Astrocyte (in vitro differentiated cells and primary cell): ENCODE data around the gene GPATCH2L. TPM values are rescaled to one million over a fixed set of nuclear protein-coding genes. Genes with fewer than 3 reads are reported as not detected.

Experiments used
- DNase-seq: peaks from one replicate; pipeline ENCODE4 v3.0.0-alpha.2; 2010; ENCODE audit warnings: low read depth
- FAIRE-seq: peaks from 2 replicates; lab custom pipeline; 2011; peaks lifted over from hg19 to GRCh38; lab: Jason Lieb, UNC
- H2AFZ ChIP-seq: 2 replicates; pipeline ENCODE4 v1.6.0; 2012; ENCODE audit warnings: low read depth, low read length, inconsistent platforms
- H3K27ac ChIP-seq: 2 replicates; pipeline ENCODE4 v1.5.1; 2011; ENCODE audit warnings: low read depth, low read length, inconsistent platforms
- H3K27me3 ChIP-seq: 2 replicates; pipeline ENCODE4 v1.6.0; 2011; ENCODE audit warnings: low read length, inconsistent platforms; ENCODE audit not compliant: insufficient read depth
- H3K36me3 ChIP-seq: 2 replicates; pipeline ENCODE4 v1.5.1; 2011; ENCODE audit warnings: low read length, inconsistent platforms; ENCODE audit not compliant: insufficient read depth
- H3K4me1 ChIP-seq: 2 replicates; pipeline ENCODE4 v1.5.1; 2011; ENCODE audit warnings: low read length, inconsistent platforms; ENCODE audit not compliant: insufficient read depth
- H3K4me2 ChIP-seq: 2 replicates; pipeline ENCODE4 v1.6.0; 2012; ENCODE audit warnings: low read length, inconsistent platforms
- H3K4me3 ChIP-seq: 2 replicates; pipeline ENCODE4 v1.5.1; 2011; ENCODE audit warnings: low read depth, mild to moderate bottlenecking, low read length, inconsistent platforms; ENCODE audit not compliant: insufficient read depth
- H3K79me2 ChIP-seq: 2 replicates; pipeline ENCODE4 v1.6.0; 2012; ENCODE audit warnings: mild to moderate bottlenecking, low read length, inconsistent platforms; ENCODE audit not compliant: insufficient read depth
- H3K9ac ChIP-seq: 2 replicates; pipeline ENCODE4 v1.6.0; 2012; ENCODE audit warnings: mild to moderate bottlenecking, low read length, inconsistent platforms
- H3K9me3 ChIP-seq: 2 replicates; pipeline ENCODE4 v1.5.1; 2012; ENCODE audit warnings: low read depth, mild to moderate bottlenecking, low read length, inconsistent platforms; ENCODE audit not compliant: insufficient read depth
- H4K20me1 ChIP-seq: 2 replicates; pipeline ENCODE4 v1.6.0; 2012; ENCODE audit warnings: low read length, inconsistent platforms; ENCODE audit not compliant: insufficient read depth
- H3K27ac Mint-ChIP-seq: one replicate; pipeline ENCODE4 v1.8.0; 2021; ENCODE audit warnings: mild to moderate bottlenecking, mixed read lengths; ENCODE audit not compliant: unreplicated experiment
- H3K27me3 Mint-ChIP-seq: one replicate; pipeline ENCODE4 v1.8.0; 2021; ENCODE audit warnings: low read depth, mixed read lengths; ENCODE audit not compliant: unreplicated experiment
- H3K36me3 Mint-ChIP-seq: one replicate; pipeline ENCODE4 v1.8.0; 2021; ENCODE audit warnings: low read depth, mixed read lengths; ENCODE audit not compliant: unreplicated experiment
- H3K4me1 Mint-ChIP-seq: one replicate; pipeline ENCODE4 v1.8.0; 2021; ENCODE audit warnings: low read depth, mixed read lengths; ENCODE audit not compliant: unreplicated experiment
- H3K4me3 Mint-ChIP-seq: one replicate; pipeline ENCODE4 v1.8.0; 2021; ENCODE audit warnings: mild to moderate bottlenecking, moderate library complexity, mixed read lengths; ENCODE audit not compliant: unreplicated experiment
- H3K9me3 Mint-ChIP-seq: one replicate; pipeline ENCODE4 v1.8.0; 2021; ENCODE audit warnings: mild to moderate bottlenecking, mixed read lengths; ENCODE audit not compliant: unreplicated experiment
- CTCF ChIP-seq: IDR thresholded peaks from 2 replicates; pipeline ENCODE4 v1.5.1; 2011; ENCODE audit warnings: low read depth, mild to moderate bottlenecking, inconsistent platforms, low read length, moderate library complexity; ENCODE audit not compliant: insufficient read depth
- EZH2 ChIP-seq: IDR thresholded peaks from 2 replicates; pipeline ENCODE4 v1.6.1; 2012; ENCODE audit warnings: mild to moderate bottlenecking, low read length, inconsistent platforms; ENCODE audit not compliant: insufficient read depth
- total RNA-seq: library from RNA; stranded (reverse); gene quantifications from 2 replicates; pipeline ENCODE4 v1.2.1, GENCODE V29; 2021

Gene GPATCH2L
- total RNA-seq, 1 donor from 2014 or later: 60.8 TPM

GRCh38 chr14:76136476-76137110, 15.1 kb upstream of the GPATCH2L start:
- Histone ChIP-seq H2AFZ (no peak overlapping the region), H3K79me2 (no peaks in the 10 kb centered on the region), H3K36me3 (no peaks in the 10 kb centered on the region), H4K20me1 (no peaks in the 10 kb centered on the region), H3K4me2 (no peak overlapping the region), H3K9ac (no peak overlapping the region), H3K4me3 (no peak overlapping the region), H3K4me1 (no peaks in the 10 kb centered on the region), H3K27ac (no peak overlapping the region), H3K27me3 (peaks cover 72% of the 10 kb centered on the region), H3K9me3 (no peaks in the 10 kb centered on the region)
- H3K4me3 Mint-ChIP-seq: no peak overlapping the region
- H3K9me3 Mint-ChIP-seq: peaks cover 2% of the 10 kb centered on the region
- H3K4me1 Mint-ChIP-seq: peaks cover 1% of the 10 kb centered on the region
- peaks cover 85% of the 10 kb centered on the region for H3K27me3 Mint-ChIP-seq
- TF ChIP-seq CTCF (no peak), EZH2 (no peak)
- FAIRE-seq (no peak), DNase-seq (no peak)
- H3K27ac Mint-ChIP-seq: no peak overlapping the region
- H3K36me3 Mint-ChIP-seq: no peaks in the 10 kb centered on the region

- no peak overlapping the region for H3K27ac ChIP-seq
- Mint-ChIP-seq H3K9me3 (peaks cover 2% of the 10 kb centered on the region), H3K4me1 (peaks cover 1% of the 10 kb centered on the region), H3K27ac (no peak overlapping the region), H3K27me3 (peaks cover 73% of the 10 kb centered on the region), H3K36me3 (no peaks in the 10 kb centered on the region), H3K4me3 (peak overlapping the region; percentile 75)
- H3K9ac ChIP-seq: no peak overlapping the region
- H3K4me2 ChIP-seq: peak overlapping the region; percentile 78
- H3K4me3 ChIP-seq: no peak overlapping the region
- no peaks in the 10 kb centered on the region for H3K9me3 ChIP-seq
- FAIRE-seq (no peak), DNase-seq (no peak)
- peak overlapping the region; percentile 52 for H2AFZ ChIP-seq
- H3K4me1 ChIP-seq: no peaks in the 10 kb centered on the region
- H4K20me1 ChIP-seq: no peaks in the 10 kb centered on the region
- H3K27me3 ChIP-seq: peaks cover 60% of the 10 kb centered on the region
- H3K79me2 ChIP-seq: no peaks in the 10 kb centered on the region
- no peaks in the 10 kb centered on the region for H3K36me3 ChIP-seq
- TF ChIP-seq CTCF: no peak
- peak; percentile 11 for TF ChIP-seq EZH2
Observed at GRCh38 chr14:76138119-76138757, 13.5 kb upstream of the GPATCH2L start.
